Limb (tissue), 2 donors: ENCODE measurements around the gene GSK3B.

ENCODE experiments used
- DNase-seq, 2 donors: peaks; one replicate each; pipeline ENCODE4 v3.0.0-alpha.2; 2016; ENCODE audit errors: extremely low spot score in 2 of 2

GSK3B gene

DNA sequence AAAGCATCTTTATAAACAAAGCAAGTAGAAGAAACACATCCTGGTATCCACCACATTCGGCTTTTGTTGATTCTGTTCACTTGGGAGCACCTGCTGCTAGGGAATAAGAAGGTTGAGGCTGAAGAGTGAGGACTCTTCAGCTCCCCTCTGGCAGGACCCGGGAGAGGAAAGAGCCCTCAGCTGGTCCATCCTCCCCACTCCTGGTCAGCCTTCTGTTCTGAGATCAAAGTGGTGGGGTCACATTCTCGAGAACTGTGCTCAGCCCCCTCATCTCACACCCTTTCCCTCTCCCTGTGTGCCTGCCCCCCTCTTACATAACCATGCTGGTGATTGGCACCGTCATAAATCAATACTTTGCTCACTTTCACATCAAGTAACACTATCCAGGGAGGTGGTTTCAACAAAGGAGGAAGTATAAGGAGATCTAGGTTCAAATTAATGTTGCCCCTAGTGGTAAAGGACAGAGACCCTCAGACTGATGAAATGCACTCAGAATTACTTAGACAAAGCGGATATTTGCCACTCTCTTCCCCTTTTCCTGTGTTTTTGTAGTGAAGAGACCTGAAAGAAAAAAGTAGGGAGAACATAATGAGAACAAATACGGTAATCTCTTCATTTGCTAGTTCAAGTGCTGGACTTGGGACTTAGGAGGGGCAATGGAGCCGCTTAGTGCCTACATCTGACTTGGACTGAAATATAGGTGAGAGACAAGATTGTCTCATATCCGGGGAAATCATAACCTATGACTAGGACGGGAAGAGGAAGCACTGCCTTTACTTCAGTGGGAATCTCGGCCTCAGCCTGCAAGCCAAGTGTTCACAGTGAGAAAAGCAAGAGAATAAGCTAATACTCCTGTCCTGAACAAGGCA lies 312.7 kb downstream of the GSK3B start, which contains the start of gene NR1I2:
TSS of gene NR1I2 (plus strand) at position 772 of the 869 bp plus-strand sequence.
- DNase-seq, result no peak

DNA sequence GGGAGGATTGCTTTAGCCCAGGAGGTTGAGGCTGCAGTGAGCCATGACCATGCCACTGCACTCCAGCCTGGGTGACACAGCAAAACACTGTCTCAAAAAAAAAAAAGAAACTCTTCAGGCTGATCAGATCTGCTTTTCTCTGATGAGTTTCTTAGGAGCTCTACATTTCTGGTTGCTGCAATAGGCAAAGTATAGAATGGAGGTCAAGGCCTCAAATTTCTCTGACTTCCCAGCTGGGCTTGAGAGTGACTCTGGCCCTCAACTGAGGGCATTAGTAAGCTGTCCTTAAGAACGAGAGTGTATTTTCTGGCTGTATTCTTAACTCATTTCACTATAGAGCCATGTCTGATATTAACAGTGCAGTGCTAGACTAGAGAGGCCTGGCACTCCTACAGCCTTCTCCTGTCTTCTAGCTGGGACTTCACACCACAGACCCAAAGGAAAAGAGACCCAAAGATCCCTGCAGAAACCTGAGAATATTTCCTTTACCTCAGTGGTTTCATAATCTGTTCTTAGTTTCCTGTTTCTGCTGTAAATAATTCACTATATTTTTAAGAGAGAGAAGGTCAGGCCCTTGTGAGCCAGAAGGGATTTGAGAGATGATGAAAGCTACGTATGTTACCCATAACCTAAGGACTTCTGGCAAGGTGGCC lies 314.4 kb downstream of the GSK3B start:
- DNase-seq, result no peak

DNA sequence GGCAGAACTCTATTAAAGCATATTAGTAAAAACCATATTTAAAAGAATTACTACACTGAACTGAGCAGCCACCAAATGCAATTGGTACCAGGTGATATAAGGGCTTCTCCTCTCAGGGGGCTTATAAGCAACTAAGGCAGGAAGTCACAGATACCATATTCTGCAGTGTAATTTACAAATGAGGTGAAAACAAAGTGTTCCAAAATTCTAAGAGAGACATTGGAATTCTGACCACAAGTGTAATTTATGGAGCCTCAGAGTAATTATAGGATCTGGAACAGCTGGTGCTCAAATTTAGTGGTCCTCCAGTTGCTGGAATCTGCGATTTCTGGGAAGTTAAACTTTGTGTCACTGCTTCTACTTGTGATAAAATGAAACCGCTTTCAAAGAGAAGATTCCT lies 315.4 kb downstream of the GSK3B start:
- peak in 1 of 2 donors; percentile 4 for DNase-seq

DNA sequence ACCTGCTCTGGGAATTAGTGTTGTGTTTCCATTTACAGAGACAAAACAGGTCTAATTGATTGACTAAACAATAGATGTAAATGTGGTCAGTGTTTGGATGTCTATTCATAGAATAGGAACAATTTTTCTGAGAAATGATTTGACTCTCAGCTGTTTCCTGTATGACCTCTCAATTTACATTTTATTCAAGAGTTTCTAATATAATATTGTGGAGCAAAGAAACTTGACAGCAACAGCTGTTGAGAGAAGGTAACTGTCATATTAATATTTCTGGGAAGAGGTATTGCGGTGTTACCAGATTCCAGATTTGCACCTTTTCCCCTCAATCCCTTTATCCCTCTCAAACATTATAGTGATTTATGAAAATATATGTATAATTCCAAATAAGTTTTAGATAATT lies 316.1 kb downstream of the GSK3B start:
- DNase-seq, result no peak

DNA sequence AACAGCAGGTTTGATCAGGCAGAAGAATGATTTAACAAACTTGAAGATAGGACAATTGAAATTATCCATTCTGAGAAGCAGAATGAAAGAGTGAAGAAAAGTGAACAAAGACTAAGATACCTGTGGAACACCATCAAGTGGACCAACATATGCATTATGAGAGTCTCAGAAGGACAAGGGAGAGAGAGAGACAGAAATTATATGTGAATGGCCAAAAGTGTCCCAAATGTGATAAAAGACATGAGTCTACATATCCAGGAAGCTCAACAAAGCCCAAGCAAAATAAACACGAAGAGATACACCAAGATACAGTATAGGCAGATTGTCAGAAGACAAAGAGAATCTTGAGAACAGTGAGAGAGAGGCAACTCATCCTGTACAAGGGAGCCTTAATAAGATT lies 317.9 kb downstream of the GSK3B start:
- no peak for DNase-seq

- DNase-seq, result no peak
Measured at GRCh38 chr3:119774444-119774843, 319.8 kb downstream of the GSK3B start.
